Activated B cell treated with CpG ODN at 0.5 μM for 24 hours (primary cell): ENCODE data around the gene NEK7. TPM values are rescaled to one million over a fixed set of nuclear protein-coding genes. Genes with fewer than 3 reads are reported as not detected.
A peak's percentile ranks its signal among the peaks of the same experiment; 100 is the strongest.

Experiments
- ATAC-seq: fragments of 200-7000 bp; cut with Tn5 transposase; one replicate; pipeline ENCODE4 v1.10.0; 2021; ENCODE audit warnings: low read depth, mild to moderate bottlenecking, moderate library complexity
- CTCF ChIA-PET: fragments of 350-600 bp; sonication (Branson Sonifier 250); formaldehyde crosslinking; loops from one replicate; lab custom pipeline; 2021; ENCODE audit warnings: antibody characterized with exemption; lab: Charles Lee
- POLR2A ChIA-PET: fragments of 350-600 bp; sonication (Branson Sonifier 250); formaldehyde crosslinking; loops from one replicate; lab custom pipeline; 2021; ENCODE audit warnings: antibody characterized with exemption; lab: Charles Lee
- DNase-seq: peaks from one replicate; pipeline ENCODE4 v3.0.0; 2022
- H3K27ac Mint-ChIP-seq: one replicate; pipeline ENCODE4 v1.8.0; 2020; ENCODE audit warnings: mixed read lengths
- H3K27me3 Mint-ChIP-seq: one replicate; pipeline ENCODE4 v1.8.0; 2021; ENCODE audit warnings: mixed read lengths
- H3K36me3 Mint-ChIP-seq: one replicate; pipeline ENCODE4 v1.8.0; 2021; ENCODE audit warnings: low read depth, mixed read lengths
- H3K4me1 Mint-ChIP-seq: one replicate; pipeline ENCODE4 v1.8.0; 2021; ENCODE audit warnings: mixed read lengths
- H3K4me3 Mint-ChIP-seq: one replicate; pipeline ENCODE4 v1.8.0; 2020; ENCODE audit warnings: mild to moderate bottlenecking, mixed read lengths
- H3K9me3 Mint-ChIP-seq: one replicate; pipeline ENCODE4 v1.8.0; 2020; ENCODE audit warnings: mixed read lengths
- intact Hi-C: fragments of 100-400 bp; cut with micrococcal nuclease; formaldehyde crosslinking; loops from one replicate; pipeline ENCODE4 v1.15.1; 2024
- total RNA-seq: library from RNA; stranded (reverse); gene quantifications from 2 replicates; pipeline ENCODE4 v1.2.3, GENCODE V29; 2022
- TF ChIP-seq, protein P1 (sequence below): fragments of 200-600 bp; IDR thresholded peaks from one replicate; pipeline ENCODE4 v1.8.0; 2022; ENCODE audit warnings: antibody characterized with exemption, mild to moderate bottlenecking

NEK7 gene
- total RNA-seq = 28.3 and 33.5 TPM in 2 replicates

GRCh38 chr1:198156745-198157240 is at the start of gene NEK7:
Gene NEK7 (plus strand): TSS chr1:198156998. CDS start chr1:198232581, 75,583 bp downstream.
- H3K36me3 Mint-ChIP-seq = peaks cover 10% of the 10 kb centered on the region
- DNase-seq (peak; percentile 77), ATAC-seq (peak; percentile 33)
- POLR2A ChIA-PET = interaction anchor here (4.6 kb wide), 1 partner anchor 16 kb away, joined by 46 read pairs; no protein-coding TSS in a partner anchor
- peak within 1 kb of the TSS; percentile 98 for H3K4me3 Mint-ChIP-seq
- CTCF ChIA-PET = interaction anchor here (1.0 to 1.3 kb wide), 2 partner anchors 108 to 529 kb away, joined by 3 to 6 read pairs; no protein-coding TSS in a partner anchor
- H3K4me1 Mint-ChIP-seq = peaks cover 44% of the 10 kb centered on the region
- TF ChIP-seq, protein P1, sequence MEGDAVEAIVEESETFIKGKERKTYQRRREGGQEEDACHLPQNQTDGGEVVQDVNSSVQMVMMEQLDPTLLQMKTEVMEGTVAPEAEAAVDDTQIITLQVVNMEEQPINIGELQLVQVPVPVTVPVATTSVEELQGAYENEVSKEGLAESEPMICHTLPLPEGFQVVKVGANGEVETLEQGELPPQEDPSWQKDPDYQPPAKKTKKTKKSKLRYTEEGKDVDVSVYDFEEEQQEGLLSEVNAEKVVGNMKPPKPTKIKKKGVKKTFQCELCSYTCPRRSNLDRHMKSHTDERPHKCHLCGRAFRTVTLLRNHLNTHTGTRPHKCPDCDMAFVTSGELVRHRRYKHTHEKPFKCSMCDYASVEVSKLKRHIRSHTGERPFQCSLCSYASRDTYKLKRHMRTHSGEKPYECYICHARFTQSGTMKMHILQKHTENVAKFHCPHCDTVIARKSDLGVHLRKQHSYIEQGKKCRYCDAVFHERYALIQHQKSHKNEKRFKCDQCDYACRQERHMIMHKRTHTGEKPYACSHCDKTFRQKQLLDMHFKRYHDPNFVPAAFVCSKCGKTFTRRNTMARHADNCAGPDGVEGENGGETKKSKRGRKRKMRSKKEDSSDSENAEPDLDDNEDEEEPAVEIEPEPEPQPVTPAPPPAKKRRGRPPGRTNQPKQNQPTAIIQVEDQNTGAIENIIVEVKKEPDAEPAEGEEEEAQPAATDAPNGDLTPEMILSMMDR = no peak
- peak within 1 kb of the TSS; percentile 98 for H3K27ac Mint-ChIP-seq
- H3K27me3 Mint-ChIP-seq = no peaks in the 10 kb centered on the region
- intact Hi-C loops = loop anchor here (1.0 to 10.0 kb wide), 13 partner anchors 18 to 1338 kb away; partner anchors contain the start of genes C1orf53 and DENND1B
- H3K9me3 Mint-ChIP-seq = no peaks in the 10 kb centered on the region

DNA sequence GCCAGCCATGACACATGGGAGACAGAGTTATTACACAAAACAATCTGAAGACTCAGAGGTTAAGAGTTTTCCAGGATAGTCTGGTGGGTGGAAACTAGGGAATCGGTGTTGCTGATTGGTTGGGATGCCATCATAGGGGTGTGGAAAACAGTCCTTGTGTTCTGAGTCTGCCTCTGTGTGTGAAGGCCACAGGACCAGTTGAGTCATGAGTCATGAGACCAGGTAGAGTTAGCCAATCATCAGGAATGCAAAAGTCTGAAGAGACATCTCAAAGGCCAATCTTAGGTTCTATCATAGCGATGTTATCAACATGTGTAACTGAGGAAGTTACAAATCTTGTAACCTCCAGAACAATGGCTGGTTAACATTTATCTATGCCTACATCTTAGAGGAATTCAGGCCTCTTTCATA is 49.7 kb upstream of the NEK7 start:
- Mint-ChIP-seq H3K27ac (no peak overlapping the region), H3K4me1 (no peaks in the 10 kb centered on the region), H3K36me3 (no peaks in the 10 kb centered on the region), H3K9me3 (no peaks in the 10 kb centered on the region), H3K27me3 (no peaks in the 10 kb centered on the region), H3K4me3 (no peak overlapping the region)
- TF ChIP-seq, protein P1 = no peak
- DNase-seq (no peak), ATAC-seq (no peak)
- intact Hi-C loops = no loop called here
- CTCF ChIA-PET = no interaction called here
- POLR2A ChIA-PET = no interaction called here

DNA sequence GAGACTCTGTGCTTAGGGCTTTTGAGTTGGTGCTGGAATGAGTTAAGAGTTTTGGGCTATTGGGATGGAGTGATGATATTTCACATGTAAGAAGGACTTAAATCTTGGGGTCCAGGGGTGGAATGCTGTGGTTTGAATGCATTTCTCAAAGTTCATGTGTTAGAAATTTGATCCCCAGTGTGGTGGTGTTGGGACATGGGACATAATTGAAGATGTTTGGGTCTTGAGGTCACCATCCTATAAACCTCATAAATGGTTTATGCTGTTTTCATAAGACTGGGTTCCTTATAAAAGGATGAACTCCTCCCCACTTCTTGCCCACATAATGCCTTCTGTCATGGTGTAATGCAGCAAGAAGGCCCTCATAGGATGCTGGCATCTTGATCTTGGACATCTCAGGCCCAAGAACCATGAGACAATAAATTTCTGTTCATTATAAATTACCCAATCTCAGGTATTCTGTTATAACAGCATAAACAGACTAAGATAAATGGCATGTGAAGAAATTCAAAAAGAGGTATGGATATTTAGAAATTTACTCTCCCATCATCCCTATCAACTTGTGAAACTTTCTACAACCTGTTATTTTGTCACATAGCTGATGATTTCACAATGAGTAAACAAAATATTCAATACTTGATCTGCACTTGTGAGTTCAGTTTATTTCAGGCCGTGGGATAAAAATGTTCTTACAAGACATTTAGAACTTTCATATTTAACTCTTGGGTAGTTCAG is 48.0 kb upstream of the NEK7 start:
- DNase-seq (no peak), ATAC-seq (no peak)
- TF ChIP-seq, protein P1 = no peak
- H3K36me3 Mint-ChIP-seq = no peaks in the 10 kb centered on the region
- H3K4me1 Mint-ChIP-seq = no peaks in the 10 kb centered on the region
- H3K4me3 Mint-ChIP-seq = no peak overlapping the region
- intact Hi-C loops = no loop called here
- ChIA-PET CTCF (no interaction called here), POLR2A (no interaction called here)
- H3K9me3 Mint-ChIP-seq = no peaks in the 10 kb centered on the region
- H3K27me3 Mint-ChIP-seq = peaks cover 1% of the 10 kb centered on the region
- H3K27ac Mint-ChIP-seq = no peak overlapping the region

DNA sequence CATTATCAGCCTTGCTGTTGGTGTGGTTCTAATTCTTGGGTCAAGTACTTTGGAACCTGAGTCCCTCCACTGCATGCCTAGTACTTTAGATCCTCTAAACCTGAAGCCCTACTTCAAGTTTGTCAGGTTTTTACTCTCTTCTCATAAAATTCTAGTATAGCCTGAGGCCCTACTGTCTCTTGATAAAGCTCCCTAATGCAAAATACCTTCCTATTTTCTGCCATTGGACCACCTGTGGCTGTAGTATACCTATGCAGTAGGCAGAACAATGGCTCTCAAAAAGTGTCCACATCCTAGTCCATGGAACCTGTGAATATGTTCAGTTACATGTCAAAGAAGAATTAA is 47.5 kb upstream of the NEK7 start:
- no peaks in the 10 kb centered on the region for H3K9me3 Mint-ChIP-seq
- DNase-seq = no peak
- ChIA-PET CTCF (no interaction called here), POLR2A (no interaction called here)
- H3K27me3 Mint-ChIP-seq = peaks cover 5% of the 10 kb centered on the region
- H3K4me3 Mint-ChIP-seq = no peak overlapping the region
- intact Hi-C loops = no loop called here
- no peak overlapping the region for H3K27ac Mint-ChIP-seq
- TF ChIP-seq, protein P1 = no peak
- no peaks in the 10 kb centered on the region for H3K4me1 Mint-ChIP-seq
- no peak for ATAC-seq
- no peaks in the 10 kb centered on the region for H3K36me3 Mint-ChIP-seq

DNA sequence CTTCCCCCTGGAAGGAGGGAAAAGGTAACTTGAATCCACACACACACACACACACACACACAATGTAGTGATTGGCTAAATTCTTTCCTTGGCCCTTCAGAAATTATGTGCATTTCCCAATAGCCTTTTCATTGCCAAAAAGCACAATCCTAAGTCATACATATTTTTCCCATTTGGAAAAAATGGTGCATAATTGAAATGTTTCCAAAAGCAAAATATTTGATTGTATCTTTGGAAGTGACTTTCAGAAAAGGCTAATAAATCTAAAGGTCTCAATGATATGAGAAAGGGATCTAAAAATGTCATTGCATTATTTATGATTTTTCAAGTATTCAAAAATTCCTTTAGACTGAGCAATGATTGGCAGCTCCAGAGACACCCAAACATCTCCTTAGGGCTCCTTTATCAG is 43.5 kb upstream of the NEK7 start:
- POLR2A ChIA-PET = no interaction called here
- CTCF ChIA-PET = no interaction called here
- Mint-ChIP-seq H3K4me3 (no peak overlapping the region), H3K27me3 (peaks cover 5% of the 10 kb centered on the region), H3K27ac (no peak overlapping the region), H3K4me1 (no peaks in the 10 kb centered on the region), H3K9me3 (no peaks in the 10 kb centered on the region), H3K36me3 (no peaks in the 10 kb centered on the region)
- intact Hi-C loops = no loop called here
- ATAC-seq (no peak), DNase-seq (no peak)
- TF ChIP-seq, protein P1 = no peak
